ENCODE results near the gene ZBTB43.
"Not testable (repeated sequence)": the region's sequence is repeated elsewhere in the genome, so short reads cannot be mapped to it uniquely, and the experiment has no call there.

Gene ZBTB43

DNA sequence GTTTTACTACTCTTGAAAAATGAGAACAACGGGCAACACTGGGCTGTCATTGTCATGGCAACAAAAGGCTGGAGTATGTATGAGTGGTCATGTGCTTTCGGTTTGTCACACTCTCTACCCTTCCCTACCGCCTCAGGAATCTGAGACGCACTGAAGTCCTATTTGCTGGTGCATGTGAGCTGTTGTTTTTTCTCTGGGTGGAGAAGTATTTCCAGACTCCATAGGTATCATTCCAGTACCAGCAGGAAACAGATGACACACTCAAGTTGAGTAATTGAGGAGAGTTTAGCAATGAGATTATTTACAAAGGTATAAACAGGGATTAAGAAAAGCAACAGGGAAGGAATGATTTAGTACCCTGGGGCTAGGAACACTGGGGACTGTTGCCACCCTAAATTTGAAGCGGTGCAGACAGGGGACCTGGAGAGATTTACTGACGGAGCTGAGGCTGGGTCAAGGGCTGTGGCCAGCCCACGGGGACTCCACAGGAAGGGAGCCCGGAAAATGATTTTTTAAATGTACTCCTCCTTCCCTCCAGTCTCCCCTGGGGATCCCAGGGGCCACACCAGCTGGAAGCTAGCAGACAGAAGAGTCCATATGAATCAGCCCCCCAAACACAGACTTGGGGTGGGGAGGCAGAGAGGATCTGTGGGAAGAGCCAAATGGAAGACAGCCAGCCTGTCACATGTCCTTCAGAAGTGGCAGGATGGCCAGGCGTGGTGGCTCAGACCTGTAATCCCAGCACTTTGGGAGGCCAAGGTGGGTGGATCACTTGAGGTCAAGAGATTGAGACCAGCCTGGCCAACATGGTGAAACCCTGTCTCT, 13.2 kb upstream of the ZBTB43 start:
- no peak for DNase-seq

- DNase-seq, result no peak
Observed at GRCh38 chr9:126793686-126794417, 11.0 kb upstream of the ZBTB43 start.

GRCh38 chr9:126794441-126794840, 10.4 kb upstream of the ZBTB43 start:
- DNase-seq, result no peak

DNA sequence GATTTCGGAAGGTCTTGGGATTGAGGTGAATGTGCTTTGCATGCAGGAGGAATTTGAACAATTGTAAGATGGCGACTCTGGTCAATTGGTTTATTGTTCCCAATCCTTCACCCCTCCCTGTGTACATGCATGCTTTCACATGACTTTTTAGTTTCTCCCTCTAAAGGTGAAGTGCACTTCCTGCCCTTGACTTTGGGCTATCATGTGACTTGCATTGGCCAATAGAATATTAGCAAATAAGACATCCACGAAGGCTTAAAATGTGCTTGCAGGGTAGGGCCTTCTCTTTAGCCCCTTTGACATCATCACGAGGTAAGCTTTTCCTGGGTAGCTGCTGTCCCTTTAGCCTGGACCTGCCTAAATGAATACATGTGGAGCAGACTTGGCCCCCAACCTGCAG, 8.1 kb upstream of the ZBTB43 start:
- DNase-seq, result no peak

- no peak for DNase-seq
Observed at GRCh38 chr9:126797903-126798302, 6.9 kb upstream of the ZBTB43 start.

DNA sequence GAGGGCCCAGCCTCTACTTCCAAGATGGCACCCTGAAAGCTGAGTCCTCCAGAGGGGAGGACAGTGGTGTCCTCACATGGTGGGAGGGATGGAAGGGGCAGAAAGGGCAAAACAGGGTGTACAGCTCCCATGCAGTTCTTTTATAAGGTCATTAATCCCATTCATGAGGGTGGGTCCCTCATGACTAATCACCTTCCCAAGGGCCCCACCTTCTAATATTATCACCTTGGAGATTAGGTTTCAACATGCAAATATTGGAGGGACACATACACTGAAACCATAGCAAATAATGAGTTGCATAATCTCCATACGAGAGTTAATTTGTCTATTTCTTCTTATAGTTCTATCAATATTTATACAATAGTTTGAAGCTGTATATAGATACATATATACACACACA, 5.8 kb upstream of the ZBTB43 start:
- no peak for DNase-seq

GRCh38 chr9:126802318-126803059, 2.4 kb upstream of the ZBTB43 start:
- DNase-seq, result no peak

GRCh38 chr9:126804198-126804695, 593 bp upstream of the ZBTB43 start:
- no peak for DNase-seq

GRCh38 chr9:126805554-126806262, 868 bp downstream of the ZBTB43 start:
- DNase-seq, result no peak

- DNase-seq, result no peak
Observed at GRCh38 chr9:126806336-126806735, 1.5 kb downstream of the ZBTB43 start.

- DNase-seq, result no peak
Observed at GRCh38 chr9:126809068-126809467, 4.2 kb downstream of the ZBTB43 start.

DNA sequence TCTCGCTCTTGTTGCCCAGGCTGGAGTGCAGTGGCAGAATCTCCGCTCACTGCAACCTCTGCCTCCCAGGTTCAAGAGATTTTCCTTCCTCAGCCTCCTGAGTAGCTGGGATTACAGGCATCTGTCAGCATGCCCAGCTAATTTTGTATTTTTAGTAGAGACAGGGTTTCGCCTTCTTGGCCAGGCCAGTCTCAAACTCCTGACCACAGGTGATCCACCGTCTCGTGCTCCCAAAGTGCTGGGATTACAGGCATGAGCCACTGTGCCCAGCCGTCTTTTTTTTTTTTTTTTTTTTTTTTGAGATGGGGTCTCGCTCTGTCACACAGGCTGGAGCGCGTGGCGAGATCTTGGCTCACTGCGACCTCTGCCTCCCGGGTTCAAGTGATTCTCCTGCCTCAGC, 5.4 kb downstream of the ZBTB43 start:
- not testable (repeated sequence) for DNase-seq

DNA sequence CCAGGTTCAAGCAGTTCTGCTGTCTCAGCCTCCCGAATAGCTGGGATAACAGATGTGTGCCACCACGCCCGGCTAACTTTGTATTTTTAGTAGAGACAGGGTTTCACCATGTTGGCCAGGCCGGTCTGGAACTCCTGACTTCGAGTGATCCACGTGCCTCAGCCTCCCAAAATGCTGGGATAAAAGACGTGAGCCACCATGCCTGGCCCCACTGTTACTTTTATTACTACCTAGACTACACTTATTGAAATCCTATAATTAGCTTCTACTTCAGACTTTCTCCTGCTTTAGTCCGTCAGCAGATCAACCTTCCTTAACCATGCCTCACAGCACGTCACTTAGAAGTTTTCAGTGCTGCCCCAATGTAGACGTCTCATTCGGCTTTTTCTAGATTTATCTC, 8.2 kb downstream of the ZBTB43 start:
- DNase-seq, result no peak

GRCh38 chr9:126814091-126814490, 9.3 kb downstream of the ZBTB43 start:
- DNase-seq, result no peak

- DNase-seq, result not testable (repeated sequence)
Observed at GRCh38 chr9:126817615-126818014, 12.8 kb downstream of the ZBTB43 start.

- DNase-seq, result no peak
Observed at GRCh38 chr9:126818482-126818881, 13.6 kb downstream of the ZBTB43 start.

GRCh38 chr9:126819482-126819881, 14.6 kb downstream of the ZBTB43 start:
- DNase-seq, result no peak

GRCh38 chr9:126822278-126822677, 17.4 kb downstream of the ZBTB43 start:
- DNase-seq, result no peak

GRCh38 chr9:126822873-126823272, 18.0 kb downstream of the ZBTB43 start:
- DNase-seq, result no peak

DNA sequence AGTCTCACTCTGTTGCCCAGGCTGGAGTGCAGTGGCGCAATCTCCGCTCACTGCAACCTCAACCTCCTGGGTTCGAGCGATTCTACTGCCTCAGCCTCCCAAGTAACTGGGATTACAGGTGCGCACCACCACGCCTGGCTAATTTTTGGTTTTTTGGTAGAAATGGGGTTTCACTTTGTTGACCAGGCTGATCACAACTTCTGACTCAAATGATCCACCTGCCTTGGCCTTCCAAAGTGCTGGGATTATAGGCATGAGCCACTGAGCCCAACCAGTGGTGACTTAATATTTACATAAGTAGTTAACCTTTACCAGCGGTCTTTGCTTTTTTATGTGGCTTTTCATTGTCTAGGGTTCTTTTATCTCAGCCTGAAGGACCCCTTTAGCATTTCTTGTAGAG, 19.2 kb downstream of the ZBTB43 start:
- not testable (repeated sequence) for DNase-seq

GRCh38 chr9:126827227-126827626, 22.4 kb downstream of the ZBTB43 start:
- no peak for DNase-seq

- no peak for DNase-seq
Observed at GRCh38 chr9:126829035-126829434, 24.2 kb downstream of the ZBTB43 start.

GRCh38 chr9:126830827-126831226, 26.0 kb downstream of the ZBTB43 start:
- no peak for DNase-seq
